GM23338 (cell line): ENCODE measurements around the gene KCNT2. TPM values are rescaled to one million over a fixed set of nuclear protein-coding genes. Genes with fewer than 3 reads are reported as not detected.

Source experiments
- ATAC-seq: fragments of 200-7000 bp; cut with Tn5 transposase; 3 replicates; pipeline ENCODE4 v1.9.1; 2020
- DNase-seq: peaks from one replicate; pipeline ENCODE4 v3.0.0-alpha.2; 2015; ENCODE audit warnings: low spot score
- H2AFZ ChIP-seq: fragments of 200-600 bp; sonication (generic); 2 replicates; pipeline ENCODE4 v1.8.0; 2016; ENCODE audit warnings: antibody characterized with exemption, mild to moderate bottlenecking, moderate library complexity
- H3F3A ChIP-seq: fragments of 200-600 bp; sonication (generic); replicated peaks from 2 replicates; pipeline ENCODE4 v1.8.0; 2017; ENCODE audit warnings: antibody characterized with exemption, mixed run types, low read depth
- H3K27ac ChIP-seq: fragments of 200-600 bp; sonication (generic); 2 replicates; pipeline ENCODE4 v1.6.1; 2016; ENCODE audit warnings: low read depth
- H3K27me3 ChIP-seq: fragments of 200-600 bp; sonication (generic); 2 replicates; pipeline ENCODE4 v1.8.0; 2016; ENCODE audit warnings: mild to moderate bottlenecking, mixed run types, moderate library complexity; ENCODE audit not compliant: insufficient read depth
- H3K36me3 ChIP-seq: fragments of 200-600 bp; sonication (generic); 2 replicates; pipeline ENCODE4 v1.8.0; 2016; ENCODE audit warnings: mild to moderate bottlenecking; ENCODE audit not compliant: insufficient read depth
- H3K4me1 ChIP-seq: fragments of 200-600 bp; sonication (generic); 2 replicates; pipeline ENCODE4 v1.8.0; 2016; ENCODE audit warnings: mild to moderate bottlenecking, moderate library complexity; ENCODE audit not compliant: insufficient read depth
- H3K4me2 ChIP-seq: fragments of 200-600 bp; sonication (generic); 2 replicates; pipeline ENCODE4 v1.7.1; 2017; ENCODE audit warnings: mixed run types
- H3K4me3 ChIP-seq: fragments of 200-600 bp; sonication (generic); 2 replicates; pipeline ENCODE4 v1.6.1; 2016; ENCODE audit warnings: mixed run types
- H3K79me2 ChIP-seq: fragments of 200-600 bp; sonication (generic); replicated peaks from 2 replicates; pipeline ENCODE4 v1.8.0; 2017; ENCODE audit warnings: mild to moderate bottlenecking; ENCODE audit not compliant: insufficient read depth
- H3K9me2 ChIP-seq: fragments of 200-600 bp; sonication (generic); 2 replicates; pipeline ENCODE4 v1.8.0; 2017; ENCODE audit not compliant: insufficient read depth
- H4K20me1 ChIP-seq: fragments of 200-600 bp; sonication (generic); replicated peaks from 2 replicates; pipeline ENCODE4 v1.8.0; 2017; ENCODE audit warnings: mild to moderate bottlenecking; ENCODE audit not compliant: insufficient read depth
- H3K27ac Mint-ChIP-seq: 2 replicates; pipeline ENCODE4 v1.8.0; 2020; ENCODE audit warnings: inconsistent platforms, mild to moderate bottlenecking, moderate library complexity, mixed read lengths
- H3K27me3 Mint-ChIP-seq: 3 replicates; pipeline ENCODE4 v1.8.0; 2022; ENCODE audit warnings: low read depth, mild to moderate bottlenecking, moderate library complexity, mixed read lengths, inconsistent platforms; ENCODE audit not compliant: insufficient read depth, poor library complexity
- H3K36me3 Mint-ChIP-seq: 3 replicates; pipeline ENCODE4 v1.8.0; 2021; ENCODE audit warnings: low read depth, mild to moderate bottlenecking, inconsistent platforms, moderate library complexity, mixed read lengths
- H3K4me1 Mint-ChIP-seq: 3 replicates; pipeline ENCODE4 v1.8.0; 2020; ENCODE audit warnings: mild to moderate bottlenecking, inconsistent platforms, mixed read lengths
- H3K4me3 Mint-ChIP-seq: 3 replicates; pipeline ENCODE4 v1.8.0; 2021; ENCODE audit warnings: moderate library complexity, mild to moderate bottlenecking, inconsistent platforms, mixed read lengths
- H3K9me3 Mint-ChIP-seq: 3 replicates; pipeline ENCODE4 v1.8.0; 2020; ENCODE audit warnings: moderate library complexity, mild to moderate bottlenecking, inconsistent platforms, mixed read lengths
- CREB1 ChIP-seq: fragments of 250-450 bp; sonication (Bioruptor Pico); IDR thresholded peaks from 2 replicates; pipeline ENCODE4 v1.5.0; 2020; ENCODE audit warnings: low read depth, mild to moderate bottlenecking, moderate library complexity
- ETS1 ChIP-seq: IDR thresholded peaks from 2 replicates; pipeline ENCODE4 v1.6.1; 2016; ENCODE audit warnings: antibody characterized with exemption
- EZH2 ChIP-seq: fragments of 200-600 bp; sonication (generic); IDR thresholded peaks from one replicate; pipeline ENCODE4 v1.8.0; 2017; ENCODE audit warnings: antibody characterized with exemption, mild to moderate bottlenecking, low read depth; ENCODE audit not compliant: unreplicated experiment
- EZH2phosphoT487 ChIP-seq: fragments of 200-600 bp; sonication (generic); IDR thresholded peaks from one replicate; pipeline ENCODE4 v1.8.1; 2018; ENCODE audit warnings: antibody characterized with exemption; ENCODE audit not compliant: unreplicated experiment
- JUNB ChIP-seq: IDR thresholded peaks from one replicate; pipeline ENCODE4 v1.6.1; 2016; ENCODE audit warnings: antibody characterized with exemption; ENCODE audit not compliant: unreplicated experiment
- NANOG ChIP-seq: IDR thresholded peaks from 2 replicates; pipeline ENCODE4 v1.6.1; 2016; ENCODE audit warnings: antibody characterized with exemption, borderline replicate concordance
- REST ChIP-seq: IDR thresholded peaks from one replicate; pipeline ENCODE4 v1.6.1; 2018; ENCODE audit warnings: antibody characterized with exemption; ENCODE audit not compliant: unreplicated experiment
- STAT1 ChIP-seq: IDR thresholded peaks from one replicate; pipeline ENCODE4 v1.6.1; 2016; ENCODE audit warnings: antibody characterized with exemption; ENCODE audit not compliant: unreplicated experiment
- ZNF114 ChIP-seq: fragments of 250-450 bp; sonication (Bioruptor Pico); IDR thresholded peaks from 2 replicates; pipeline ENCODE4 v1.5.0; 2020; ENCODE audit warnings: mild to moderate bottlenecking, moderate library complexity
- ZNF331 ChIP-seq: fragments of 250-450 bp; sonication (Bioruptor Pico); IDR thresholded peaks from 2 replicates; pipeline ENCODE4 v1.5.0; 2020; ENCODE audit warnings: low read depth, mild to moderate bottlenecking, moderate library complexity
- polyA plus RNA-seq: library from polyadenylated mRNA; unstranded; fragments of >200 nt; fragmentation: Nextera tagmentation; extraction: Ambion mirVana; gene quantifications from 2 replicates; pipeline ENCODE4 v1.2.1, GENCODE V29; 2016
- total RNA-seq: library from RNA; depleted of rRNA; stranded (reverse); fragments of >200 nt; shearing (Covaris generic); gene quantifications from 2 replicates; pipeline ENCODE4 v1.2.3, GENCODE V29; 2014
- TF ChIP-seq, protein P1 (sequence below), 2 experiments: fragments of 200-600 bp in 1 of 2; sonication (generic) in 1 of 2; conservative IDR thresholded peaks; 2 replicates each; pipeline versions ENCODE4 v1.5.1 to v1.6.1; 2016 to 2017; ENCODE audit warnings: antibody characterized with exemption in 2 of 2, low read depth in 2 of 2, mild to moderate bottlenecking in 2 of 2, moderate library complexity in 1 of 2

KCNT2 gene
- total and polyA plus RNA-seq, 2 experiments from 2014 or later, result 5.4 to 13.4 TPM

DNA sequence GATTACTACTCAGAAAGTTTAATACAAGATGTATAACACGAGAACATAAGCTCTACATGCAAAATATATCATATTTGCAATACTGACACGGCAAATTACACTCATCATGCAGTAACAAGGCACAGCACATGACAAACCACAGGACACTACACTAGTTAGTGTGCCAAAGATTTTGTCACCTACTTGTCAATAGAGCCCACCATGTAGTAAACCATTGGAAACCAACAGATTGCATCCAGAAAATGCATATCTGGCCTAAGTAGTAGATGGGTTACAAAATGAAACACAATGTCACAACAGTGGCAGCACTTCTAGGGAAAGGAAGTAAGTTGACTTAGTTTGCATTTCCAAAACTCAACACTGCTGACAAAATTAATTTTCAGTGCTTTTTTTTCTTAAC lies 288.9 kb downstream of the KCNT2 start (continued):
- TF ChIP-seq, protein P1, sequence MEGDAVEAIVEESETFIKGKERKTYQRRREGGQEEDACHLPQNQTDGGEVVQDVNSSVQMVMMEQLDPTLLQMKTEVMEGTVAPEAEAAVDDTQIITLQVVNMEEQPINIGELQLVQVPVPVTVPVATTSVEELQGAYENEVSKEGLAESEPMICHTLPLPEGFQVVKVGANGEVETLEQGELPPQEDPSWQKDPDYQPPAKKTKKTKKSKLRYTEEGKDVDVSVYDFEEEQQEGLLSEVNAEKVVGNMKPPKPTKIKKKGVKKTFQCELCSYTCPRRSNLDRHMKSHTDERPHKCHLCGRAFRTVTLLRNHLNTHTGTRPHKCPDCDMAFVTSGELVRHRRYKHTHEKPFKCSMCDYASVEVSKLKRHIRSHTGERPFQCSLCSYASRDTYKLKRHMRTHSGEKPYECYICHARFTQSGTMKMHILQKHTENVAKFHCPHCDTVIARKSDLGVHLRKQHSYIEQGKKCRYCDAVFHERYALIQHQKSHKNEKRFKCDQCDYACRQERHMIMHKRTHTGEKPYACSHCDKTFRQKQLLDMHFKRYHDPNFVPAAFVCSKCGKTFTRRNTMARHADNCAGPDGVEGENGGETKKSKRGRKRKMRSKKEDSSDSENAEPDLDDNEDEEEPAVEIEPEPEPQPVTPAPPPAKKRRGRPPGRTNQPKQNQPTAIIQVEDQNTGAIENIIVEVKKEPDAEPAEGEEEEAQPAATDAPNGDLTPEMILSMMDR (conservative IDR thresholded peaks at IDR 0.05; ENCODE audit: low read depth in 2 of 2), result no peak
- TF ChIP-seq CREB1 (no peak), ZNF331 (CRISPR knock-in tag) (no peak), EZH2 (no peak), ZNF114 (CRISPR knock-in tag) (no peak), REST (no peak)

DNA sequence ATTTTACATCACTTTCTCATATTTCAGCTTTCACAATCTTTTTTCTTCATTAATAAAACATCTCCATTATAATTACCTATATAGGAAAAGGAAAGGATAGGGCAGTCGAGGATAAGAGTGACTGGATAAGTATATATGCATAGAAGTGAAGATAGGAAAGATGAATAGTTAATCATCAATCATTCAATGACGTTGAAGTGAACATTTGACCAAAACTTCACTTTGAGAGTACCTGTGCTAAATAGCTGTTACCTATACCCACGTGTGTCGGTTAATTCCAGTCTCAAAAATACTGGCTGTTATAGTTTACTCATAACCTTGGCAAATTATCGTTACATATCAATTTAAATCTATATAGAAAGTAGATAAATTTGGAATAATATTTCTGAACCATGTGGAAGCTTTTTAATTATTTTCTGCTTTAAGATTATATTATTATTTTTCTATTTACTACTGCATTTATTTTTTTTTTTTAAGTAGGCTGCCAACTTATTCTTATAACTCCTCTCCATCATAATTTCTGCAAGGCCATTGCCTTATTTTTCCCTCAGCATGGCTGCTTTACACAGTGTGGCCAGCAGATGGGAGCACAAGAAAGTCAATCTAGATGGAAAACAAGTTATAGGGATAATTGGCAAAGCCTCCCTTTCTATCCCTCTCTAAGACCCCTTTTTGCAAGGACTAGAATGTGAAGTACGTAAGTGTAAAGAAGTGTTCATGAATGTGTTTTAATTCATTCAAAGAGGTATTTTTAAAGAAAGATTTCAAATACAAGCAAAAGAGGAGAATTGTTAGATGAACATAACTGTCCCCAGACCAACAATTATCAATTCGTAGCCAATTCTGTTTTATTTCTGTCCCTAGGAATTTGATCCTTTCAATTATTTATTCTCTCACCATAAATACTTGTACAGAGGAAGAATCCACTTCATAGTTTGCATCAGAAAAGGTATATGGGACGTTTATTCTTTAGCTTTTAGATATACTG lies 290.4 kb downstream of the KCNT2 start:
- H3K4me3 ChIP-seq, result no peak overlapping the region
- no peaks in the 10 kb centered on the region for H3K27me3 ChIP-seq
- no peaks in the 10 kb centered on the region for H3K9me2 ChIP-seq
- Mint-ChIP-seq H3K27ac (no peak overlapping the region), H3K9me3 (no peaks in the 10 kb centered on the region), H3K27me3 (no peaks in the 10 kb centered on the region), H3K4me3 (no peak overlapping the region), H3K36me3 (peaks cover 4% of the 10 kb centered on the region; the same call in 2 of the 3 replicates), H3K4me1 (peaks cover 24% of the 10 kb centered on the region)
- H3K36me3 ChIP-seq, result no peaks in the 10 kb centered on the region
- peaks cover 19% of the 10 kb centered on the region for H3K4me1 ChIP-seq
- no peak overlapping the region for H3K4me2 ChIP-seq
- DNase-seq (peak; percentile 65), ATAC-seq (peak; percentile 59; the same call in 2 of the 3 replicates)
- no peaks in the 10 kb centered on the region for H4K20me1 ChIP-seq
- no peaks in the 10 kb centered on the region for H3F3A ChIP-seq
- TF ChIP-seq JUNB (no peak), ETS1 (no peak), CREB1 (no peak), NANOG (no peak), STAT1 (no peak), EZH2phosphoT487 (no peak)
- TF ChIP-seq, protein P1 (conservative IDR thresholded peaks at IDR 0.05; ENCODE audit: low read depth in 2 of 2), result peak; percentile 70 to 80
- H3K27ac ChIP-seq, result no peak overlapping the region
- no peak overlapping the region for H2AFZ ChIP-seq
- H3K79me2 ChIP-seq, result no peaks in the 10 kb centered on the region
